GM12878 (cell line): Measurements from ENCODE around the gene SFT2D3. TPM values are rescaled to one million over a fixed set of nuclear protein-coding genes. Genes with fewer than 3 reads are reported as not detected.

Experiments
- CEBPZ ChIP-seq: fragments of 150-350 bp; IDR thresholded peaks from 2 replicates; pipeline ENCODE4 v1.6.1; 2016; ENCODE audit warnings: low read depth, low read length
- RELA ChIP-seq: fragments of 450-650 bp; IDR thresholded peaks from 2 replicates; pipeline ENCODE4 v1.8.0; 2014; ENCODE audit warnings: borderline replicate concordance; ENCODE audit not compliant: partially characterized antibody
- TAF1 ChIP-seq: IDR thresholded peaks from 2 replicates; pipeline ENCODE4 v1.6.1; 2011; ENCODE audit warnings: mild to moderate bottlenecking, low read depth, low read length, borderline replicate concordance
- ZBED1 ChIP-seq: IDR thresholded peaks from 2 replicates; pipeline ENCODE4 v1.6.1; 2016; ENCODE audit warnings: borderline replicate concordance
- ZNF217 ChIP-seq: fragments of 450-650 bp; IDR thresholded peaks from 2 replicates; pipeline ENCODE4 v1.6.1; 2017; ENCODE audit warnings: antibody characterized with exemption, mild to moderate bottlenecking
- ZSCAN29 ChIP-seq: fragments of 450-650 bp; IDR thresholded peaks from 2 replicates; pipeline ENCODE4 v1.6.1; 2017; ENCODE audit warnings: mild to moderate bottlenecking, moderate library complexity
- polyA plus RNA-seq, 11 experiments: library from polyadenylated mRNA; depleted of rRNA in 4 of 11; unstranded in 6 of 11; stranded (reverse) in 5 of 11; fragments of >200 nt; fragmentation: Nextera tagmentation in 4 of 11; fragmentation: Illumina TruSeq in 1 of 11; extraction: Ambion mirVana in 4 of 11; extraction: Trizol in 1 of 11; gene quantifications; 1 replicate in 1 of 11; 2 replicates in 10 of 11; pipeline versions ENCODE4 v1.2.1 to v1.2.3, GENCODE V29; 2011 to 2016; ENCODE audit warnings: inconsistent platforms in 2 of 11, missing spikeins in 2 of 11, low read depth in 1 of 11
- total RNA-seq, 4 experiments: library from RNA; depleted of rRNA in 3 of 4; stranded (reverse); fragments of >200 nt in 3 of 4; fragmentation: Illumina TruSeq in 1 of 4; extraction: Trizol in 1 of 4; gene quantifications; 2 replicates each; pipeline versions ENCODE4 v1.2.1 to v1.2.3, GENCODE V29; 2013 to 2021
- TF ChIP-seq, protein P1 (sequence below): fragments of 150-350 bp; IDR thresholded peaks from 2 replicates; pipeline ENCODE4 v1.6.1; 2014; ENCODE audit warnings: mild to moderate bottlenecking, low read depth, low read length

Gene SFT2D3
- total and polyA plus RNA-seq, 10 of the 15 experiments (the other 5 are each of a cell fraction or from before 2014, with no cell fraction given), result 4.2 to 8.4 (median 6.6) TPM; not detected in 4

DNA sequence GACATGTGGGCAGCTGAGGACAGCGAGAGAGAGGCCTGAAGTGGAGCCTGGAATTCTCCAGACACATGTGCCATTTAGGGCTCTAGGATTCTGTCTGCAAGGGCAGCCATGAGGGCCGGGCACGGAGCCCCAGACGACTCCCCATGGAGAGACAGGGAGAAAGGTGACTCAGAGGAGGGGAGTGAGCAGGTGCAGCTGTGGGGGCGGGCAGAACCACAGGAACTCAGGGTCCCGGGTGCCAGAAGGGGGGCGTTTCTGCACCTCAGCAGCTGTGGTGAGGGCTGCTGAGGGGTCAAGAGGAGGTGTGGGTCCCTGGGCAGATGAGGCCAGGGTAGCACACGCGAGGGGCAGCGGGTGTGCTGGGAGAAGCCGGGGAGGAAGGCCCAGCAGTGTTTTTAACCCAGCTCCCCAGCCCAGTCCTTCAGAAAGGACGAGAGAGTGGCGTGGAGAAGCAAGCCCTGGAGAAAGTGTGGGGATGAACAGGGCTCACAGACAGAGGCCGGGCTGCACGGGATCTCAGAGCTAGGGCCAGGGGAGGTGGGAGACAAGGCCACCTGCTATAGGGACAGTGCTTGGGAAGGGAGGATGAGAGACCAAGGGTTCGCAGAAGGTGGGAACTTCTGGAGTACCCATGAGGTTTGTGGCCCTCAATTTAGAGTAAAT, 47.7 kb upstream of the SFT2D3 start (continued):
- TF ChIP-seq, protein P1, sequence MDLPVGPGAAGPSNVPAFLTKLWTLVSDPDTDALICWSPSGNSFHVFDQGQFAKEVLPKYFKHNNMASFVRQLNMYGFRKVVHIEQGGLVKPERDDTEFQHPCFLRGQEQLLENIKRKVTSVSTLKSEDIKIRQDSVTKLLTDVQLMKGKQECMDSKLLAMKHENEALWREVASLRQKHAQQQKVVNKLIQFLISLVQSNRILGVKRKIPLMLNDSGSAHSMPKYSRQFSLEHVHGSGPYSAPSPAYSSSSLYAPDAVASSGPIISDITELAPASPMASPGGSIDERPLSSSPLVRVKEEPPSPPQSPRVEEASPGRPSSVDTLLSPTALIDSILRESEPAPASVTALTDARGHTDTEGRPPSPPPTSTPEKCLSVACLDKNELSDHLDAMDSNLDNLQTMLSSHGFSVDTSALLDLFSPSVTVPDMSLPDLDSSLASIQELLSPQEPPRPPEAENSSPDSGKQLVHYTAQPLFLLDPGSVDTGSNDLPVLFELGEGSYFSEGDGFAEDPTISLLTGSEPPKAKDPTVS, result no peak
- no peak for TF ChIP-seq ZNF217
- TF ChIP-seq ZBED1, result no peak
- no peak for TF ChIP-seq RELA
- no peak for TF ChIP-seq TAF1
- TF ChIP-seq CEBPZ, result no peak
- TF ChIP-seq ZSCAN29, result no peak
- TF ChIP-seq, all 136 proteins: peak for 0
